AG04449 (cell line): ENCODE results near the gene FEM1C.

ENCODE experiments used
- CTCF ChIA-PET: fragments of 350-600 bp; formaldehyde crosslinking; extraction: SDS; loops from one replicate; lab custom pipeline; 2021; ENCODE audit warnings: antibody characterized with exemption; lab: Yijun Ruan, JAX
- POLR2A ChIA-PET: fragments of 400-600, 350-600 bp; formaldehyde crosslinking; extraction: SDS; loops from one replicate; lab custom pipeline; 2020; ENCODE audit warnings: antibody characterized with exemption, inconsistent platforms; lab: Yijun Ruan, JAX
- DNase-seq: peaks from one replicate; pipeline ENCODE4 v3.0.0-alpha.2; 2010; ENCODE audit warnings: low read depth, low spot score
- H3K4me3 ChIP-seq: 2 replicates; pipeline ENCODE4 v1.5.1; 2011; ENCODE audit warnings: low read depth, mild to moderate bottlenecking, control low read depth, low read length
- TF ChIP-seq, protein P1 (sequence below): IDR thresholded peaks from one replicate; pipeline ENCODE4 v1.5.1; 2011; ENCODE audit warnings: mild to moderate bottlenecking, moderate library complexity, low read length, control low read depth, inconsistent platforms; ENCODE audit not compliant: insufficient read depth; ENCODE audit errors: missing control alignments

Gene FEM1C

DNA sequence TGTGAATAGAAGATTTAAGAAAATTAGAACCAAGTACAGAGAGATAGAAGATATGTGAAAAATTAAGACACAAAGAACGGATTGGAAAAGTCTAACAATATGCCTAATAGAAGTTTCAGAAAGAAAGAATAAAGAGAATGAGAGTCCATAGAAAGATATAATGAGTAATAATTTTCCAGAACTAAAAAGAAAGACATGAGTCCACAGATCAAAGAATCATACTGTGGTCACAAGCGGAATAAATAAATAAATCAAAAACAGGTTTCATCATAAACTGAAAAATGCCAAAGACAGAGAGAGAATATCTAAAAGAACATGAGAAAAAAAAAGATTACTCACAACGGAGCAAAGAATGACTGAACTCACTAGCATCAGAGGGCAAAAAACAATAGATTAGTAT lies 32.9 kb downstream of the FEM1C start:
- POLR2A ChIA-PET, result no interaction called here
- no peak overlapping the region for H3K4me3 ChIP-seq
- TF ChIP-seq, protein P1, sequence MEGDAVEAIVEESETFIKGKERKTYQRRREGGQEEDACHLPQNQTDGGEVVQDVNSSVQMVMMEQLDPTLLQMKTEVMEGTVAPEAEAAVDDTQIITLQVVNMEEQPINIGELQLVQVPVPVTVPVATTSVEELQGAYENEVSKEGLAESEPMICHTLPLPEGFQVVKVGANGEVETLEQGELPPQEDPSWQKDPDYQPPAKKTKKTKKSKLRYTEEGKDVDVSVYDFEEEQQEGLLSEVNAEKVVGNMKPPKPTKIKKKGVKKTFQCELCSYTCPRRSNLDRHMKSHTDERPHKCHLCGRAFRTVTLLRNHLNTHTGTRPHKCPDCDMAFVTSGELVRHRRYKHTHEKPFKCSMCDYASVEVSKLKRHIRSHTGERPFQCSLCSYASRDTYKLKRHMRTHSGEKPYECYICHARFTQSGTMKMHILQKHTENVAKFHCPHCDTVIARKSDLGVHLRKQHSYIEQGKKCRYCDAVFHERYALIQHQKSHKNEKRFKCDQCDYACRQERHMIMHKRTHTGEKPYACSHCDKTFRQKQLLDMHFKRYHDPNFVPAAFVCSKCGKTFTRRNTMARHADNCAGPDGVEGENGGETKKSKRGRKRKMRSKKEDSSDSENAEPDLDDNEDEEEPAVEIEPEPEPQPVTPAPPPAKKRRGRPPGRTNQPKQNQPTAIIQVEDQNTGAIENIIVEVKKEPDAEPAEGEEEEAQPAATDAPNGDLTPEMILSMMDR, result no peak
- no peak for DNase-seq
- CTCF ChIA-PET, result no interaction called here

DNA sequence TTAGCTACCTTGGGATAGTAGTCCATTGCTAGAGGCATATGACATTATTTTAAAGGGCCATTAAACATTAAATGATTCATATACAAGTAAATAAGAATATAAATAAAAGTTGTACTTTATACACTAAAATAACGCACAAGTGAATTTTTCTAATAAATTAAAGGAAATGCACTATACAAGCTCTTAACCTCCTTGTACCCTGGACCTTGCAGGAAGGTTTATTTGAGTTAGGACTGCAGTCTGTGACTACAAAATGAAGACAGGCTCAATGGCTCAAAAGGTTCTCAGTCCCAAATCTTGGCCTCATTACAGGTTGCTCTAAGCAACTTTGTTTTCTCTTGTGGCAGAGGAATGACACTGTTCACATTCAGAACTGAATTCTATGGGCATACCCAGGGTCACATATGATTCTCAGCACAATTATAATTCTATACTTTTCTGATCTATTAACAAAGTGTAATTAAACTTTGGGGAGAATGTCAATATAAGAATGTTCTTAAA lies 34.4 kb downstream of the FEM1C start:
- ChIA-PET POLR2A (no interaction called here), CTCF (interaction anchor here (1.4 kb wide), 1 partner anchor 9 kb away, joined by 4 read pairs; no protein-coding TSS in a partner anchor)
- TF ChIP-seq, protein P1, result no peak
- DNase-seq, result no peak
- H3K4me3 ChIP-seq, result no peak overlapping the region

DNA sequence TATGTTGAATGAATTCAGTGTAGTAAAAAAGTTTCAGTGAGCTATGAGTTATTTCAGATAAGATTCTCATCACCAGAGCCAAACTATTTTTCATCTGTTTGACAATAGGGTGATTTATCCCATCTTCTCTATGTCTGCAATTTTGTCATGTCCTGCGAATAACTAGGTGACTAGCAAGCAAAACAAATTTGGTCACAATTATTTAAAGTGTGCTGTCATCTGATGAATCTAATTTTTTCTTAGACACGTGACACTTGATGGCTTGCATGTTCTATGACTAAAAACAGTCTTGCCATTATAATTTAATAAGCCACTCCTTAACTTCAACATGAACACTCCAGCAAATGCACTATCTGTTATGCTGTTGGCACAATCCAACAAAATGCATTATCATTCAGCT lies 35.0 kb downstream of the FEM1C start:
- DNase-seq, result no peak
- CTCF ChIA-PET, result interaction anchor here (1.4 kb wide), 1 partner anchor 10 kb away, joined by 4 read pairs; no protein-coding TSS in a partner anchor
- POLR2A ChIA-PET, result no interaction called here

DNA sequence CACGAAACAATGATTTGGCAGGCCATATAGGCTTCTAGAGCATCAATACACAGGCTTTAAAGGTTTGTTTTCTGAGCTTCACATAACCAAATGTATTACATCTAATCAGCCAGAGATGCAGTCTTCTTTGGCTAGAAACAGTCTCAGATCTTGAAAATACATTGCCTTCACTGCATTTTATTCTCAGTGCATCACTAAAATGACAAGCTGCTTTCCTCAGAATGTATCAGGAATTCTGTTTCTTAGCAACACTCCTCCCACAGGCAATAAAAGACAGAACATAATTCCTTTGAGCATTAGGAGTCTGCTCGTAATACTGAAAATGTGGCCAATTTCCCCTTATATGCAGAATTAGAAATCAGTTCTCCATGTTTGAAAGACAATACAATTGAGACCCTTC lies 36.9 kb downstream of the FEM1C start:
- ChIA-PET POLR2A (interaction anchor here (1.2 kb wide), 1 partner anchor 36 kb away, joined by 4 read pairs; no protein-coding TSS in a partner anchor), CTCF (interaction anchor here (0.8 to 2.9 kb wide), 8 partner anchors 9 to 199 kb away, joined by 3 to 8 read pairs (median 3); no protein-coding TSS in a partner anchor)
- TF ChIP-seq, protein P1, result no peak
- DNase-seq, result peak; percentile 50
- no peak overlapping the region for H3K4me3 ChIP-seq

More for the DNA sequence above, 35.0 kb downstream of the FEM1C start:
- no peak overlapping the region for H3K4me3 ChIP-seq
- TF ChIP-seq, protein P1, result no peak

DNA sequence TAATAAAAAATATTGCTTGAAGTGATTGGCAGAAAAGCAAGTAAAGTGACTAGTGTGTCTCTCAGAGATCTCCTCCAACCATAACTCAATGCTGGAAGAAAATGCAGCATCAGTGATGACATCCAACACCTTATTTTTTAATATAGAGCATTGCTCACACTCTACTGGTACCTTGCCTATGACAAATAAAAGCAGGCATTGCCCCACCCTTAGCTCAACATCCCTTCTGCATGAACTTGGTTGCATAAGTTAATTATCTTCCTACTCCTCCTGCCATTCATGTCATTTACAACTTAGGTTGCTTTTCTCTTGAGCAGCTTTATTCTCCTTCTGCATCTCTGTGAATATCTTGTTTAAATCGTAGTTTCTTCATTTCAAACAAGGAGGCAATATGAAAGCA lies 41.2 kb downstream of the FEM1C start:
- POLR2A ChIA-PET, result no interaction called here
- no peak overlapping the region for H3K4me3 ChIP-seq
- no peak for DNase-seq
- CTCF ChIA-PET, result no interaction called here
- TF ChIP-seq, protein P1, result no peak

DNA sequence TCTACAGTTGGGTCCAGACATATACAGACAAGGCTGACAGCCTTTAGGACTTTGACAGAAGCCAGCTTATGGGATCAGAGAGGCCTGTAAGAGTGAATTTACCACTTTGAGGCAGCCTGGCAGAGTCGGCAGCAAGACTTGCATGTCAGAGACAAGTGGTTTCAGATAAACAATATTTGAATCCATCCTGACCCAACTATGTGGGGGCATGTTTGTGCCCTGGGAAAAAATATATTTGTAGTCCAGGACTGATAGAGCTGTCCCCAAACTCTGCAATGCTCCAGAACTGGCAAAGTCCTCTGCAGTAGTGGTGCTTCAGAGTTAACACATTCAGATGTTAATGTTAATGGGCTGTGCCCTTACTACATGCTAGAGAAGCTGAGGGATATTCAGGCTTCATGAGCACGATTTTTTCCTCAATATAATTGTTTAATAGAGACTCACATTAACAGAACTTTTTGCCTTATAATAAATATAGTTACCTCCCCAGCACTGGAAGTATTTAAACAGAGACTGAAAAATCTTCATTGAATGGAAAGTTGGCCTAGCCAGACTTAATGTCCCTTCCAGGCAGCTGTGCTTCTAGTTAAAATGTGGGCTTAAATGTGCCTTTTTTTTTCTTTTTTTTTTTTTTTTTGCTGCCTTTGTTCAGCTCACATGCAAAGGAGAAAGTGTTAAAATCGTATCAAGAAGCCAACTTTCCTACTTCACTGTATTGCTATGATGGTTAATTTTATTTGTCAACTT lies 42.9 kb downstream of the FEM1C start:
- no peak for DNase-seq
- POLR2A ChIA-PET, result no interaction called here
- TF ChIP-seq, protein P1, result no peak
- CTCF ChIA-PET, result interaction anchor here (1.1 kb wide), 1 partner anchor 192 kb away, joined by 3 read pairs; no protein-coding TSS in a partner anchor
- H3K4me3 ChIP-seq, result no peak overlapping the region
